ENCODE results near the gene ICAM1. TPM values are rescaled to one million over a fixed set of nuclear protein-coding genes. Genes with fewer than 3 reads are reported as not detected.

Gene ICAM1
- total RNA-seq, 1 donor from 2014 or later, result 31.8 TPM

GRCh38 chr19:10292789-10293636 lies 22.1 kb downstream of the ICAM1 start:
- no peaks in the 10 kb centered on the region for H3K9me3 Mint-ChIP-seq (ENCODE audit: unreplicated experiment)
- peaks cover 2% of the 10 kb centered on the region for H3K36me3 Mint-ChIP-seq (ENCODE audit: unreplicated experiment)
- H3K4me3 Mint-ChIP-seq (ENCODE audit: unreplicated experiment), result peak overlapping the region; percentile 72
- peaks cover 49% of the 10 kb centered on the region for H3K4me1 Mint-ChIP-seq (ENCODE audit: unreplicated experiment)
- H3K27me3 Mint-ChIP-seq (ENCODE audit: unreplicated experiment), result peaks cover 69% of the 10 kb centered on the region
- TF ChIP-seq CTCF (IDR thresholded peaks at IDR 0.05), result no peak
- H3K27ac Mint-ChIP-seq (ENCODE audit: unreplicated experiment), result no peak overlapping the region
- peak; percentile 84 for DNase-seq (ENCODE audit: extremely low spot score, unreplicated experiment)

DNA sequence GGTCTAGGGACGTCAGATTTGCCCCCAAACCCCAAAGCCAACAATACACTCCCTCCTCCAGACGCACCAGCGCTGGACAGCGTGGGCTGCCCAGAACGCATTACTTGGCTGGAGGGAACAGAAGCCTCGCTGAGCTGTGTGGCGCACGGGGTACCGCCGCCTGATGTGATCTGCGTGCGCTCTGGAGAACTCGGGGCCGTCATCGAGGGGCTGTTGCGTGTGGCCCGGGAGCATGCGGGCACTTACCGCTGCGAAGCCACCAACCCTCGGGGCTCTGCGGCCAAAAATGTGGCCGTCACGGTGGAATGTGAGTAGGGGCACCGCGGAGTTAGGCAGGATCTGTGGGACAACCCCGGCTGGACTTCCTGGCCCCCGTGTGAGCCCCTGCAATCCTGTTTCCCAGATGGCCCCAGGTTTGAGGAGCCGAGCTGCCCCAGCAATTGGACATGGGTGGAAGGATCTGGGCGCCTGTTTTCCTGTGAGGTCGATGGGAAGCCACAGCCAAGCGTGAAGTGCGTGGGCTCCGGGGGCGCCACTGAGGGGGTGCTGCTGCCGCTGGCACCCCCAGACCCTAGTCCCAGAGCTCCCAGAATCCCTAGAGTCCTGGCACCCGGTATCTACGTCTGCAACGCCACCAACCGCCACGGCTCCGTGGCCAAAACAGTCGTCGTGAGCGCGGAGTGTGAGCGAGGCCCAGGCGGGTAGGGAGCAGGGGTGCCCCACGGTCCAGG lies 22.9 kb downstream of the ICAM1 start:
- no peak for DNase-seq (ENCODE audit: extremely low spot score, unreplicated experiment)
- H3K4me1 Mint-ChIP-seq (ENCODE audit: unreplicated experiment), result peaks cover 45% of the 10 kb centered on the region
- no peak overlapping the region for H3K4me3 Mint-ChIP-seq (ENCODE audit: unreplicated experiment)
- H3K27ac Mint-ChIP-seq (ENCODE audit: unreplicated experiment), result no peak overlapping the region
- peaks cover 2% of the 10 kb centered on the region for H3K36me3 Mint-ChIP-seq (ENCODE audit: unreplicated experiment)
- H3K9me3 Mint-ChIP-seq (ENCODE audit: unreplicated experiment), result no peaks in the 10 kb centered on the region
- TF ChIP-seq CTCF (IDR thresholded peaks at IDR 0.05), result no peak
- H3K27me3 Mint-ChIP-seq (ENCODE audit: unreplicated experiment), result peaks cover 63% of the 10 kb centered on the region

DNA sequence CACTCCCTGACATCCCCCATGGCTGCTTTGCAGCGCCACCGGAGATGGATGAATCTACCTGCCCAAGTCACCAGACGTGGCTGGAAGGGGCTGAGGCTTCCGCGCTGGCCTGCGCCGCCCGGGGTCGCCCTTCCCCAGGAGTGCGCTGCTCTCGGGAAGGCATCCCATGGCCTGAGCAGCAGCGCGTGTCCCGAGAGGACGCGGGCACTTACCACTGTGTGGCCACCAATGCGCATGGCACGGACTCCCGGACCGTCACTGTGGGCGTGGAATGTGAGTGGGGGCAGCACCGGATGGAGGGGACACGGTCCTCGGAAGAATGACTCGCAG lies 23.4 kb downstream of the ICAM1 start:
- peaks cover 2% of the 10 kb centered on the region for H3K36me3 Mint-ChIP-seq (ENCODE audit: unreplicated experiment)
- no peak overlapping the region for H3K4me3 Mint-ChIP-seq (ENCODE audit: unreplicated experiment)
- H3K9me3 Mint-ChIP-seq (ENCODE audit: unreplicated experiment), result no peaks in the 10 kb centered on the region
- peaks cover 40% of the 10 kb centered on the region for H3K4me1 Mint-ChIP-seq (ENCODE audit: unreplicated experiment)
- DNase-seq (ENCODE audit: extremely low spot score, unreplicated experiment), result peak; percentile 83
- TF ChIP-seq CTCF (IDR thresholded peaks at IDR 0.05), result no peak
- H3K27ac Mint-ChIP-seq (ENCODE audit: unreplicated experiment), result no peak overlapping the region
- peaks cover 61% of the 10 kb centered on the region for H3K27me3 Mint-ChIP-seq (ENCODE audit: unreplicated experiment)

DNA sequence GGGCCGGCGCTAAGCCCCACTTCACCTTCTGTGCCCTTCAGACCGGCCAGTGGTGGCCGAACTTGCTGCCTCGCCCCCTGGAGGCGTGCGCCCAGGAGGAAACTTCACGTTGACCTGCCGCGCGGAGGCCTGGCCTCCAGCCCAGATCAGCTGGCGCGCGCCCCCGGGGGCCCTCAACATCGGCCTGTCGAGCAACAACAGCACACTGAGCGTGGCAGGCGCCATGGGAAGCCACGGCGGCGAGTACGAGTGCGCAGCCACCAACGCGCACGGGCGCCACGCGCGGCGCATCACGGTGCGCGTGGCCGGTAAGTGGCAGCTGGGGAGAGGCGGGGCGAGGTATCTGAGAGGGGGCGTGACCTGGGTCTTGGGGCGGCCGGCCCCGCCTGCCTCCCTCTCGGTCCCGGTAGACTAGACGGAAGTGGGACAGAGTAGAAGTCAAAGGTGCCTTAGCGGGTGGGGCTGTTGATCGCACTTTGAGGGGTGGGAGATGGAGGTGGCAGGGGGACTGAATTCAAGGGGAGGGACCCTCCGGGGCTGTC lies 24.5 kb downstream of the ICAM1 start:
- DNase-seq (ENCODE audit: extremely low spot score, unreplicated experiment), result no peak
- TF ChIP-seq CTCF (IDR thresholded peaks at IDR 0.05), result no peak
- Mint-ChIP-seq H3K36me3 (ENCODE audit: unreplicated experiment) (peaks cover 2% of the 10 kb centered on the region), H3K9me3 (ENCODE audit: unreplicated experiment) (no peaks in the 10 kb centered on the region), H3K4me1 (ENCODE audit: unreplicated experiment) (peaks cover 34% of the 10 kb centered on the region), H3K4me3 (ENCODE audit: unreplicated experiment) (peak overlapping the region; percentile 45), H3K27me3 (ENCODE audit: unreplicated experiment) (peaks cover 63% of the 10 kb centered on the region), H3K27ac (ENCODE audit: unreplicated experiment) (no peak overlapping the region)
